Measurements from ENCODE around the gene DGLUCY.
"Not testable (repeated sequence)": the region's sequence is repeated elsewhere in the genome, so short reads cannot be mapped to it uniquely, and the experiment has no call there.

The DGLUCY gene

GRCh38 chr14:91173904-91174303, 60.0 kb downstream of the DGLUCY start:
- no peak for TF ChIP-seq CTCF (IDR thresholded peaks at IDR 0.05; ENCODE audit: low read depth, low read length)
- H3K4me3 ChIP-seq (ENCODE audit: low read depth, low read length), result no peak overlapping the region

- TF ChIP-seq CTCF (IDR thresholded peaks at IDR 0.05; ENCODE audit: low read depth, low read length), result no peak
- H3K4me3 ChIP-seq (ENCODE audit: low read depth, low read length), result no peak overlapping the region
Measured at GRCh38 chr14:91175291-91176201, 61.7 kb downstream of the DGLUCY start.

- peak; percentile 73 for TF ChIP-seq CTCF (IDR thresholded peaks at IDR 0.05; ENCODE audit: low read depth, low read length)
Measured at GRCh38 chr14:91177073-91178034, 63.5 kb downstream of the DGLUCY start.

GRCh38 chr14:91180611-91181010, 66.7 kb downstream of the DGLUCY start:
- H3K4me3 ChIP-seq (ENCODE audit: low read depth, low read length), result no peak overlapping the region
- no peak for TF ChIP-seq CTCF (IDR thresholded peaks at IDR 0.05; ENCODE audit: low read depth, low read length)

More at GRCh38 chr14:91177073-91178034, 63.5 kb downstream of the DGLUCY start:
- no peak overlapping the region for H3K4me3 ChIP-seq (ENCODE audit: low read depth, low read length)

GRCh38 chr14:91182753-91183152, 68.9 kb downstream of the DGLUCY start:
- H3K4me3 ChIP-seq (ENCODE audit: low read depth, low read length), result not testable (repeated sequence)

- TF ChIP-seq CTCF (IDR thresholded peaks at IDR 0.05; ENCODE audit: low read depth, low read length), result no peak
- H3K4me3 ChIP-seq (ENCODE audit: low read depth, low read length), result no peak overlapping the region
Measured at GRCh38 chr14:91184559-91184958, 70.7 kb downstream of the DGLUCY start.

GRCh38 chr14:91185721-91186120, 71.8 kb downstream of the DGLUCY start:
- TF ChIP-seq CTCF (IDR thresholded peaks at IDR 0.05; ENCODE audit: low read depth, low read length), result no peak
- no peak overlapping the region for H3K4me3 ChIP-seq (ENCODE audit: low read depth, low read length)
